K562 (cell line): ENCODE measurements around the gene CEMP1. TPM values are rescaled to one million over a fixed set of nuclear protein-coding genes. Genes with fewer than 3 reads are reported as not detected.

Experiments used
- HIVEP1 ChIP-seq: fragments of 250-450 bp; sonication (Bioruptor Pico); IDR thresholded peaks from 2 replicates; pipeline ENCODE4 v1.4.0; 2020; ENCODE audit warnings: mild to moderate bottlenecking
- HMG20B ChIP-seq: fragments of 250-450 bp; sonication (Bioruptor Pico); IDR thresholded peaks from 2 replicates; pipeline ENCODE4 v1.5.0; 2021; ENCODE audit warnings: mild to moderate bottlenecking
- NBN ChIP-seq: fragments of 450-650 bp; IDR thresholded peaks from 2 replicates; pipeline ENCODE4 v1.6.1; 2016; ENCODE audit warnings: low read depth, mild to moderate bottlenecking
- NCOA1 ChIP-seq: fragments of 450-650 bp; IDR thresholded peaks from 2 replicates; pipeline ENCODE4 v1.6.1; 2016; ENCODE audit warnings: low read depth
- PTTG1 ChIP-seq: fragments of 450-650 bp; IDR thresholded peaks from 2 replicates; pipeline ENCODE4 v1.6.1; 2016; ENCODE audit warnings: low read depth, mild to moderate bottlenecking, missing genetic modification characterization, missing compliant biosample characterization
- RBM17 ChIP-seq: fragments of 200-400 bp; formaldehyde crosslinking; IDR thresholded peaks from 2 replicates; pipeline ENCODE4 v1.6.1; 2017; ENCODE audit warnings: low read depth, mild to moderate bottlenecking, low read length, borderline replicate concordance
- RBM34 ChIP-seq: fragments of 200-400 bp; formaldehyde crosslinking; IDR thresholded peaks from 2 replicates; pipeline ENCODE4 v1.6.1; 2018; ENCODE audit warnings: low read length, borderline replicate concordance; ENCODE audit not compliant: insufficient read depth
- SLC30A9 ChIP-seq: fragments of 250-450 bp; sonication (Bioruptor Pico); IDR thresholded peaks from 2 replicates; pipeline ENCODE4 v1.8.0; 2022; ENCODE audit warnings: mild to moderate bottlenecking, moderate library complexity
- SMARCA5 ChIP-seq: fragments of 450-650 bp; IDR thresholded peaks from 2 replicates; pipeline ENCODE4 v1.6.1; 2016
- STAG1 ChIP-seq: sonication (generic); formaldehyde crosslinking; IDR thresholded peaks from 2 replicates; pipeline ENCODE4 v1.5.0; 2020; ENCODE audit warnings: missing genetic modification reagents, borderline replicate concordance
- TCF7 ChIP-seq: sonication (generic); IDR thresholded peaks from 2 replicates; pipeline ENCODE4 v1.6.1; 2016; ENCODE audit warnings: antibody characterized with exemption, borderline replicate concordance
- TEAD2 ChIP-seq: fragments of 450-650 bp; IDR thresholded peaks from 2 replicates; pipeline ENCODE4 v1.6.1; 2016; ENCODE audit warnings: missing genetic modification characterization, control low read depth, missing compliant biosample characterization
- ZNF133 ChIP-seq: fragments of 250-450 bp; sonication (Bioruptor Pico); IDR thresholded peaks from 2 replicates; pipeline ENCODE4 v1.4.0; 2020; ENCODE audit warnings: mild to moderate bottlenecking
- ZNF311 ChIP-seq: fragments of 250-450 bp; sonication (Bioruptor Pico); IDR thresholded peaks from 2 replicates; pipeline ENCODE4 v1.4.0; 2020; ENCODE audit warnings: mild to moderate bottlenecking, moderate library complexity
- ZNF408 ChIP-seq: fragments of 250-450 bp; sonication (Bioruptor Pico); IDR thresholded peaks from 2 replicates; pipeline ENCODE4 v1.4.0; 2020; ENCODE audit warnings: low read depth, mild to moderate bottlenecking, moderate library complexity
- ZNF592 ChIP-seq: fragments of 450-650 bp; IDR thresholded peaks from 2 replicates; pipeline ENCODE4 v1.6.1; 2017; ENCODE audit warnings: antibody characterized with exemption, mild to moderate bottlenecking
- ZNF717 ChIP-seq: fragments of 250-450 bp; sonication (Bioruptor Pico); IDR thresholded peaks from 2 replicates; pipeline ENCODE4 v1.5.0; 2021
- polyA plus RNA-seq, 8 experiments: library from polyadenylated mRNA; depleted of rRNA in 4 of 8; stranded (reverse) in 5 of 8; unstranded in 3 of 8; fragments of >200 nt; fragmentation: Nextera tagmentation in 2 of 8; fragmentation: Illumina TruSeq in 1 of 8; extraction: Ambion mirVana in 2 of 8; extraction: Trizol in 1 of 8; gene quantifications; 2 replicates each; pipeline versions ENCODE4 v1.2.1 to v1.2.3, GENCODE V29; 2011 to 2014; ENCODE audit warnings: inconsistent platforms in 1 of 8, missing spikeins in 1 of 8
- total RNA-seq, 7 experiments: library from RNA; depleted of rRNA in 6 of 7; stranded (reverse); fragments of >200 nt in 6 of 7; fragmentation: Illumina TruSeq in 2 of 7; extraction: Trizol in 2 of 7; gene quantifications; 2 replicates each; pipeline versions ENCODE4 v1.2.1 to v1.2.3, GENCODE V29; 2011 to 2021; ENCODE audit warnings: low replicate concordance in 1 of 7
- TF ChIP-seq, protein P1 (sequence below): sonication (generic); IDR thresholded peaks from 2 replicates; pipeline ENCODE4 v1.6.1; 2016
- TF ChIP-seq, protein P2 (sequence below): sonication (generic); formaldehyde crosslinking; IDR thresholded peaks from 2 replicates; pipeline ENCODE4 v1.5.0; 2020; ENCODE audit warnings: missing genetic modification reagents
- TF ChIP-seq, protein P3 (sequence below): fragments of 250-450 bp; sonication (Bioruptor Pico); IDR thresholded peaks from 2 replicates; pipeline ENCODE4 v1.4.0; 2020; ENCODE audit warnings: borderline replicate concordance
- TF ChIP-seq, protein P4 (sequence below): fragments of 250-450 bp; sonication (Bioruptor Pico); IDR thresholded peaks from 2 replicates; pipeline ENCODE4 v1.4.0; 2020

Gene CEMP1
- total and polyA plus RNA-seq, 9 of the 15 experiments (the other 6 are each of a cell fraction or from before 2014, with no cell fraction given), result 0.05 to 0.45 TPM; not detected in 7

- TF ChIP-seq ZNF592 (no peak), HMG20B (CRISPR knock-in tag) (no peak), ZNF408 (CRISPR knock-in tag) (no peak), NBN (no peak), NCOA1 (0 out of 2 replicates have a peak, but pooled peaks have one; percentile 13), SLC30A9 (CRISPR knock-in tag) (no peak), ZNF133 (CRISPR knock-in tag) (no peak), PTTG1 (tag) (no peak), HIVEP1 (no peak), STAG1 (CRISPR knock-in tag) (peak; percentile 94), TCF7 (no peak), TEAD2 (tag) (no peak), ZNF311 (no peak), SMARCA5 (no peak), RBM17 (no peak), ZNF717 (CRISPR knock-in tag) (no peak), RBM34 (no peak)
- TF ChIP-seq, protein P1, sequence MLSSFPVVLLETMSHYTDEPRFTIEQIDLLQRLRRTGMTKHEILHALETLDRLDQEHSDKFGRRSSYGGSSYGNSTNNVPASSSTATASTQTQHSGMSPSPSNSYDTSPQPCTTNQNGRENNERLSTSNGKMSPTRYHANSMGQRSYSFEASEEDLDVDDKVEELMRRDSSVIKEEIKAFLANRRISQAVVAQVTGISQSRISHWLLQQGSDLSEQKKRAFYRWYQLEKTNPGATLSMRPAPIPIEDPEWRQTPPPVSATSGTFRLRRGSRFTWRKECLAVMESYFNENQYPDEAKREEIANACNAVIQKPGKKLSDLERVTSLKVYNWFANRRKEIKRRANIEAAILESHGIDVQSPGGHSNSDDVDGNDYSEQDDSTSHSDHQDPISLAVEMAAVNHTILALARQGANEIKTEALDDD, result no peak
- TF ChIP-seq, protein P2, sequence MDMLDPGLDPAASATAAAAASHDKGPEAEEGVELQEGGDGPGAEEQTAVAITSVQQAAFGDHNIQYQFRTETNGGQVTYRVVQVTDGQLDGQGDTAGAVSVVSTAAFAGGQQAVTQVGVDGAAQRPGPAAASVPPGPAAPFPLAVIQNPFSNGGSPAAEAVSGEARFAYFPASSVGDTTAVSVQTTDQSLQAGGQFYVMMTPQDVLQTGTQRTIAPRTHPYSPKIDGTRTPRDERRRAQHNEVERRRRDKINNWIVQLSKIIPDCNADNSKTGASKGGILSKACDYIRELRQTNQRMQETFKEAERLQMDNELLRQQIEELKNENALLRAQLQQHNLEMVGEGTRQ (CRISPR knock-in tag), result peak; percentile 60
- TF ChIP-seq, protein P3, sequence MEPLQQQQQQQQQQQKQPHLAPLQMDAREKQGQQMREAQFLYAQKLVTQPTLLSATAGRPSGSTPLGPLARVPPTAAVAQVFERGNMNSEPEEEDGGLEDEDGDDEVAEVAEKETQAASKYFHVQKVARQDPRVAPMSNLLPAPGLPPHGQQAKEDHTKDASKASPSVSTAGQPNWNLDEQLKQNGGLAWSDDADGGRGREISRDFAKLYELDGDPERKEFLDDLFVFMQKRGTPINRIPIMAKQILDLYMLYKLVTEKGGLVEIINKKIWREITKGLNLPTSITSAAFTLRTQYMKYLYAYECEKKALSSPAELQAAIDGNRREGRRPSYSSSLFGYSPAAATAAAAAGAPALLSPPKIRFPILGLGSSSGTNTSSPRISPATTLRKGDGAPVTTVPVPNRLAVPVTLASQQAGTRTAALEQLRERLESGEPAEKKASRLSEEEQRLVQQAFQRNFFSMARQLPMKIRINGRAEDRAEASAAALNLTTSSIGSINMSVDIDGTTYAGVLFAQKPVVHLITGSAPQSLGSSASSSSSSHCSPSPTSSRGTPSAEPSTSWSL (CRISPR knock-in tag), result no peak
- TF ChIP-seq, protein P4, sequence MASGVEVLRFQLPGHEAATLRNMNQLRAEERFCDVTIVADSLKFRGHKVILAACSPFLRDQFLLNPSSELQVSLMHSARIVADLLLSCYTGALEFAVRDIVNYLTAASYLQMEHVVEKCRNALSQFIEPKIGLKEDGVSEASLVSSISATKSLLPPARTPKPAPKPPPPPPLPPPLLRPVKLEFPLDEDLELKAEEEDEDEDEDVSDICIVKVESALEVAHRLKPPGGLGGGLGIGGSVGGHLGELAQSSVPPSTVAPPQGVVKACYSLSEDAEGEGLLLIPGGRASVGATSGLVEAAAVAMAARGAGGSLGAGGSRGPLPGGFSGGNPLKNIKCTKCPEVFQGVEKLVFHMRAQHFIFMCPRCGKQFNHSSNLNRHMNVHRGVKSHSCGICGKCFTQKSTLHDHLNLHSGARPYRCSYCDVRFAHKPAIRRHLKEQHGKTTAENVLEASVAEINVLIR (CRISPR knock-in tag), result no peak
These were observed 30.1 kb downstream of the CEMP1 start (continued) for GRCh38 chr16:2500918-2501750.
